Daoy (cell line): ENCODE measurements around the gene TPCN1. TPM values are rescaled to one million over a fixed set of nuclear protein-coding genes. Genes with fewer than 3 reads are reported as not detected.

Source experiments
- DNase-seq: peaks from one replicate; pipeline ENCODE4 v3.0.0-alpha.2; 2015; ENCODE audit warnings: low read depth
- total RNA-seq: library from RNA; depleted of rRNA; stranded (reverse); fragments of >200 nt; shearing (Covaris generic); gene quantifications from 2 replicates; pipeline ENCODE4 v1.2.3, GENCODE V29; 2014; rRNA removed

The TPCN1 gene
- total RNA-seq, result 8.5 and 10.4 TPM in 2 replicates

DNA sequence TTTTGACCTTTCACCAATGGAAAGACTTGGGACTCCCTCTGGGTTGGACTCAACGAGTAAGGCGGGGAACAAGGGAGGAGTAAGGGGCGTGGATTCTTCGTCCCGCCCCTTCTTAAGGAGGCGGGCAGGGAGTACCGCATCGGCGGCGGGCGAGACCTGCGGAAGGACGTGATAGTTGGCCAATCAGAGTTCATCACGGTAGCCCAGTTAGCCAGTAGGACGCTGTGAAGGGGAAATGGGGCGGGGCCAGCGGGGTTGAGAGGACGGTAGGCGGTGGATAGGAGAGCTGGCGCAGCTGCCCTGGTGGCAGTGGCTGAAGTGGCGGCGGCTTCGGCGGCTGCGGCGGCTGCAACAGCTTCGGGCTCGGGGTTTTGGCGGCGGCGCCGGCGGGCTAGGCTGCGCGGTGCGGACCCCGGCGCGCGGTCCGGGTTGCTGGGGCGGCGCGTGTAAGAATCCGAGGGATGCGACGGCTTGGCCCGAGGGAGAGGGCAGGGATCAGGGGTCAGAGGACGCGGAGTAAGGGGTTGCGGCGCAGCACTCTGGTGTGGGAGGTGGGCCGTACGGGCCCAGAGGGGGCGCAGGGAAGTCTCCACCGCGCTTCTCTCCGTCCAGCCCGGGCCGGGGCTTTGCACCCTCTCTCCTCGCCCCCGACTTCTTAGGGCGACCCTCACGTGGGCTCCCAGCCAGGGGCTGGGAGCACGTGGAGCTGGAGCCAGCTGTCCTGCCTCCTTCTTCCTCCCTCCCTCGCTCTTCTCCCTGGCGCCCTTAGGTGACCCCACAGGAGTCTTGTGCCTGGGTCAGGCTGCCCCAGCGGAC lies at the start of gene TPCN1:
Gene TPCN1 (plus strand): TSS at position 284 of the 816 bp plus-strand sequence. CDS start 5,389 bp downstream, outside the sequence.
- DNase-seq, result peak; percentile 100

DNA sequence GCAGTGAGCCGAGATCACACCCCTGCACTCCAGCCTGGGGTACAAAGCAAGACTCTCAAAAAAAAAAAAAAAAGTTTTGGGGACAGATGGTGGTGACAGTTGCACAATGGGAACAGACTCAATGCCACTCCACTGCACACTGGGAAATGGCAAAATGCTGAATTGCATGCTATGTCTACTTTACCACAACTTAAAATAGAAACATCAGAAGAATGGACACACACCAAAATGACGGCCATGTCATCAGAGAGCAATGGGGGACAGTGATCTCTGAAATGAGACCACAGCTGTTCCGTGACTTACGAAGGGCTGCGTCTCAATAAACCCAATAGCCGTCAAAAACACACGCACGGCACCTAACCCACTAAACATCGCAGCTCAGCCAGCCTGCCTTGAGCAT lies 49.7 kb upstream of the TPCN1 start:
- no peak for DNase-seq

GRCh38 chr12:113172185-113172584 lies 49.1 kb upstream of the TPCN1 start:
- no peak for DNase-seq

DNA sequence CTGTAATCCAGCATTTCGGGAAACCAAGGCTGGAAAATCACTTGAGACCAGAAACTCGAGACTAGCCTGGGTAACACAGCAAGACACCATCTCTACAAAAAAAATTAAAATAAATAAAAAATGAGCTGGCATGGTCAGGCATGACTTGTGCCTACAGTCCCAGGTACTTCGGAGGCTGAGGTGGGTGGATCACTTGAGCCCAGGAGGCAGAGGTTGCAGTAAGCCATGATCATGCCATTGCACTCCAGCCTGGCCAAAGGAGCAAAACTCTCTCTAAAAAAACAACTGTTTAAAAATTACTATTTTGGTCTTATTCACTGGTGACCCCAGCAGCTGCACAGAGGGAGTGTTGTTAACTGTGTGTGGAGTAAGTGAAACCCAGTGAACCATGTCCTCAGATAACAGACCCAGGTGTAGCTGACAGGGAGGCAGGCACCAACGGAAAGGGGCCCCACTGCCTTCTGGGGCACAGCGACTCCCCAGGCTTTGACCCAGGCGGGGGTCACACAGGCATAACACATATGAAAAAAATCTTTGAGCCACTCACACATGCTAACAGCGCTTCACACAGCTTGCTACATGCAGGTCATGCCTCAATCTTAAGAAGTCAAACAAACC lies 48.1 kb upstream of the TPCN1 start:
- no peak for DNase-seq

- DNase-seq, result peak; percentile 74
Observed at GRCh38 chr12:113174461-113175384, 46.5 kb upstream of the TPCN1 start.

DNA sequence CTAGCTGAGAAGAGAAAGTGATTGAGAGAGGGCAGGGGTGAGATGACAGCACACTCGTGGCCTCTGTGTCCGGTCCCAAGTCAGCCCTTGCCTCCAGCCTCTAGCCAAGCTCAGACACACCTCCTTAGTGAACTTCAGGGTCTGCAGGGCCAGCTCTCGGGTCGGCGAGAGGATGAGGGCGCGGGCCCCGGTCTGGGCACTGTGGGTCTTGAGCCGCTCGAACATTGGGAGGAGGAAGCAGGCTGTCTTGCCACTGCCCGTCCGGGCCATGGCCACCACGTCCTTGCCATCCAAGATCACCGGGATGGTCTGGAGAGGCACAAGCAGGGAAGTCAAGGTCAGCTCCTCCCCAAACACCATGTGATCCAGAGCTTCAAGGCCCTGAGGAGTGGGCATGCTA lies 42.2 kb upstream of the TPCN1 start:
- DNase-seq, result no peak

DNA sequence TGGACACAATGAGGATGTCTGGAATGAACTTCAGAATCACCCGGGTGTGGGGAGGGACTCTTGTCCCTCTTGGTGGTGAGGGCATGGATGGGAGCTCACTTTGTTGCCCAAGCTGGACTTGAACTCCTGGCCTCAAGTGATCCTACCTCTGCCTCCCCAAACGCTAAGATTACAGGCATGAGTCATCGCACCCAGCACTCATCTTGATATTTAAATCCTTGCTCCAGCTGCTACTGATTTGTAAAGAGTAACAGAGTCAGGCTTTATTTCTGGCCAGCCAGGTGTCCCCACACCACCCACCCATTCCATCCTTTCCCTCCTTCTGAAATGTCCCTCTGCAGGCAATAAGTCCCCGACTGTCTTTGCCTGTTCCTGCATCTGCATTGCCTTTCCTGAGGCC lies 40.9 kb upstream of the TPCN1 start:
- DNase-seq, result no peak

DNA sequence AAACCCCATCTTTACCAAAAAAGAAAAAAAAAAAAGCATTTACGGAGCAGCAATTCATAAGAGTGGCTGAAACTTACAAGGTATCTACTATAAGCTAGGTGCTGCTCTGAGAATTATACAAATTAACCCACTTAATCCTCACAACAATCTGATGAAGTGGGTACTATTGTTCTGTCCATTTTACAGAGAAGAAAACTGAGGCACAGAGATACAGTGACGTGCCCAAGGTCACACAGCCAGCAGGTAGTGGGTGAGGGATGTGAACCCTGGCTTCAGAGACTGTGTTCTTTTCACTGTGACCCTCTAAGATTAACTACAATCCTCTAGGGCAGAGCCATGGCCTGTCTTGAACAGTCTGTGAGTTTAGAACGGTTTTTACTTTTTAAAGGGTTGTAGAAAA lies 39.3 kb upstream of the TPCN1 start:
- no peak for DNase-seq

DNA sequence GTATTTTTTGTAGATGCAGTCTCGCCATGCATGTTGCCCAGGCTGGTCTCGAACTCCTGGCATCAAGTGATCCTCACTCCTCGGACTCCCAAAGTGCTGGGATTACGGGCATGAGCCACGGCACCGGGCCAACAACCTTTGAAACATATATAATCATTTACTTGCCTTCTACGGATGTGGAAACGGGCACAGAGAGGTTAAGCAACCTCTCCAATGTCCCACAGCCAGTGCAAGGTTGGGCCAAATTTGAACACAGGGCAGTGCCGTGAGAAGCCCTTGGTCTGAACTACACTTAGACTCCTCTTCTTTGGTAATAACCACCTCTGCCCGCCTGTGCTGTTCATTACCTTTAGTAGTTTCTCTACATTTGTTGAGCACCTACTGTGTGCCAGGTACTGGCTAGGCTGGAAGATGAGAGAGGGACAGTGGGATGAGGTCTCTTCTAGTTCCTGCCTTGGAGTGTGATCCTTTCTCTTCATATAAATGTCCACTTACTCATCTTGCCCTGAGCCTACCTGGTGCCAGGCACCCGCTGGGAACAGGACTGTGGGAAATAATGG lies 38.2 kb upstream of the TPCN1 start:
- DNase-seq, result no peak

DNA sequence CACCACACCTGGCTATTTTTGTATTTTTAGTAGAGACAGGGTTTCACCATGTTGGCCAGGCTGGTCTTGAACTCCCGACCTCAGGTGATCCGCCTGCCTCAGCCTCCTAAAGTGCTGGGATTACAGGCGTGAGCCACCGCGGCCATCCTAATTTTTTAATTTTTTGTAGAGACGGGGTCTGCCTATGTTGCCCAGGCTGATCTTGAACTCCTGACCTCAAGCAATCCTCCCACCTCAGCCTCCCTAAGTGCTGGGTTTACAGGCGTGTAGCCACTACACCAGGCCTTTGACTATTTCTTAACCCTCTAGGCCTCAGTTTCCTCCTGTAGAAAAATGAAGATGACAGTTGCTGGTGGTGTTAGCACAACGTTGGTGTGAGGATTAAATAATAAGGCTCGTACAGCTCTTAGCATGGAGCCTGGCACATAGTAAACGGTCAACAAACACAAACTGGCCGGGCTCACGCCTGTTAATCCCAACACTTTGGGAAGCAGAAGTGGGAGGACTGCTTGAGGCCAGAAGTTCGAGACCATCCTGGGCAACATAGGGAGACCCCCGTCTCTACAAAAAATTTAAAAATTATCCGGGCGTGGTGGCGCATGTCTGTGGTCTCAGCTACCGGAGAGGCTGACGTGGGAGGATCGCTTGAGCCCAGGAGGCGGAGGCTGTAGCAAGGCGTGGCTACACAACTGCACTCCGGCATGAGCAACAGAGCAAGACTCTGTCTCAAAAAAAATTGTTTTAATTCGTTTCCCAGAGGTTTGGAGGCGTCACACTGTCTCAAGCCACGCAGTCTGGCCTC lies 37.0 kb upstream of the TPCN1 start:
- DNase-seq, result no peak

DNA sequence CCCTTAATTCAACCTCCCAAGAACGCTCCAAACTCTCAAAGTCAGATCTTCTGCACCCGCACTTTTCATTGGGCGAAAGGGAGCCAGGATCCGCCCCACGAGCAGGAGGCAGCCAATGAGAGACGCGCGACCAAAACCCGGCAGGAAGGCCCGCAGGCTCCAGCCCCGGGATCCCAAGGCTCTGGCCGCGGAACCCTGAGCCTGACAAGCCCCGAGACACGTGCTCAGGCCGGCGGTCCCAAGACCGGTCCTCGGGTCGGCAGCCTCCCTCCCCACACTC lies 36.4 kb upstream of the TPCN1 start:
- DNase-seq, result peak; percentile 96

DNA sequence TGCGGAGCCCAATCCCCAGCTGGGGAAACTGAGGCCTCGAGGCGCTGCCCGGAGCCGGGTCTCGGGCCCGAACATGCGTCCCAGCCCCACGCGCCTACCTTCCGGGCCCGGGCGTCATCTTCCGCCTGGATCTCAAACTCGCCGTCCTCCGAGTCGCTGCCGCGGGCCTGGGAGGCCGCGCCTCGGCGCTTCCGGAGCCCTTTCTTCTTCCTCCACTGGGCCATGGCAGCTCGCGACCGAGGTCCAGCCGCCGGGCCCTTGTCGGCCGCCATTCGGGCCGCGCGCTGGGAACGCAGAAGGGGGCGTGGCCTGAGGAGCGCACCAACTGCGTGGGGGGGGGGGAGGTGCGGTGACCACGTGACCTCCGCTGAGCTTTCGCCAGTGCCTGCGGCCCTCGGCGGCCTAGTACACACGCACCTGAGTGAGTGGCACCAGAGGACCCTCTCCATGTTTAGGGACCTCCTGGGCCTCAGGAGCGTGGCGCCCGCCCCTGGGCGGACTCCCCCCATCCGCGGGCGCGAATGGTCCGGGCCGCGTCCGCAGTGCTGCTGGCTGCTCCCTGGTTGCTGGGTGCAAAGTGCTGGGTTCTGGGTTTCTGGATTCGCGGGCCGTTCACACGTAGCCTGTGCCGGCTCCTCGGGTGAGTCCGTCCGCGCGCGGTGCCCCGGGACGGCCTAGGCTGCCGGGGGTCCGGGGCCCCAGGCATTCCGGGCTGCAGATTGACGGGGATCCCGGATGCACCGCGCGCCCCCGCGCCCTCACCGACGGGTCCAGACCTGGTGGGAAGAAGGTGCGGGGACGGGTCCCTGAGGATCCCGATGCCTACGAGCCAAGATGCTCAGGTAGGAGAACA lies 35.9 kb upstream of the TPCN1 start, which contains the start of the genes DDX54 and RITA1:
Gene DDX54 (minus strand): TSS at position 299 of the 853 bp plus-strand sequence. CDS start 27 bp downstream, at position 272.
Gene RITA1 (plus strand): TSS at position 542 of the 853 bp plus-strand sequence. CDS start 1,026 bp downstream, outside the sequence.
- DNase-seq, result peak; percentile 90

- no peak for DNase-seq
Observed at GRCh38 chr12:113186033-113186365, 35.3 kb upstream of the TPCN1 start.

DNA sequence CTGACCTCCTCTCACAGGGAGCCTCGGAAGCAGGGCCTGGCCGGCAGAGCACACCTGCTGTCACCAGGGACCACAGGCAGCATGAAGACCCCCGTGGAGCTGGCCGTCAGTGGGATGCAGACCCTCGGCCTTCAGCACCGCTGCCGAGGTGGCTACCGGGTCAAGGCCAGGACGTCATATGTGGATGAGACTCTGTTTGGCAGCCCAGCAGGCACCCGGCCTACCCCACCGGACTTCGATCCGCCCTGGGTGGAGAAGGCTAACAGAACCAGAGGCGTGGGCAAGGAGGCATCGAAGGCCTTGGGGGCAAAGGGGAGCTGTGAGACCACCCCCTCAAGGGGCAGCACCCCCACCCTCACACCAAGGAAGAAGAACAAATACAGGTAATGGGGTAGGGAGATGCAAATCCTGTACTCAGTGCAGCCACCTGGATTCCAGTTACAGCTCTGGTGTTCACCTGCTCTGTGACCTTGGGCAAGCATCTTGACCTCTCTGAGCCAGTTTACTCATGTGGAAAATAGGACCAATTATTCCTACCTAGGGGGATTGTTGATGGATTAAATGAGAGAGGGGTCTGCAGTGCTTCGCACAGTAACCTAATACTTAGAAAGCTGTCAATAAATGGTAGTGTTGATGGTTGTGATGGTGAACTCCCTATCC lies 34.5 kb upstream of the TPCN1 start:
- DNase-seq, result no peak

- DNase-seq, result no peak
Observed at GRCh38 chr12:113189361-113189760, 31.9 kb upstream of the TPCN1 start.

GRCh38 chr12:113190761-113191160 lies 30.5 kb upstream of the TPCN1 start:
- DNase-seq, result peak; percentile 53

GRCh38 chr12:113191227-113191626 lies 30.0 kb upstream of the TPCN1 start:
- no peak for DNase-seq

DNA sequence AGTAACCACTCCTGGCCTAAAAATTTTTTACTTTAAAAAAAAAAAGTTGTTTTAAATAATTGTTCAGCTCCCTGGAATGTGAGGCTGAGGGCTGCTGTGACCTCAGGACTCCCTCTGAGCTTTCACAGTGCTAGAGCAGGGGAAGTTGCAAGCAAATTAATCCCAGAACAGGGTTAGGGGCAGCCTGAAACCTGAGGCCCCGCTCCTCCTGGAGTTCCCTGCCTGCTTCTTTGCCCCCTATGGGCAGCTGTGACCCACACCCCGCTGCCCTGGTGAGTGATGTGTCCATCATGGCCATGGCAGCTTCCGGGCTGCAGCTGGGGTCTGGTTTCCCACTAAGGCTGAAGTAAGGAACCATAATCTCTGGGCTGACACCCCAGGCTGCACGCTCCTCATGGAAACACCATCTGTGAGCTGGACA lies 26.3 kb upstream of the TPCN1 start:
- peak; percentile 78 for DNase-seq

DNA sequence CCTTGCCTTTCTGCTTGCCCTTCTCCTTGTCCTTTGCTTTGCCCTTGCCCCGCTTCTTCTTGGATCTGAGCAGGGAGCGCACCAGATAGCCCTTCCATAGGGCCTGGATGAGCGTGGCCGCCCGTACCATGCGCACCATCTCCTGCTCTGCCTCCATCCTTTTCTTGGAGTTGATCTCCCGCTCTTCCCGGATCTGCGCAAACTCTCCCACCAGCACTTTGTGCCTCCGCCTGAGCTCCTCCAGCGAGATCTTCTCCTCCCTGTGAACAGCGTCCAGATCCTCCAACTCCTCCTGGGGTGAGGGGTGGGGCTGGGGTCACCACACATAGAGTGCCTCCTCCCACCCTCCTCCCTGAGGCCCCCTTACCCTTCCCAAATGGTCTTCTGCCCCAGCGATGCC lies 25.7 kb upstream of the TPCN1 start:
- DNase-seq, result no peak

- DNase-seq, result no peak
Observed at GRCh38 chr12:113196582-113196981, 24.7 kb upstream of the TPCN1 start.
